Activated CD8-positive, alpha-beta memory T cell treated with anti-CD3 and anti-CD28 coated beads for 1 hour (primary cell): ENCODE results near the gene SELENOO.

Experiments
- DNase-seq, 2 donors: peaks; one replicate each; pipeline ENCODE4 v3.0.0-alpha.2; 2020; ENCODE audit warnings: low read depth in 1 of 2; ENCODE audit errors: extremely low read depth in 1 of 2

The SELENOO gene

GRCh38 chr22:50216055-50216683 is 15.4 kb downstream of the SELENOO start:
- DNase-seq = no peak

- no peak for DNase-seq
Measured at GRCh38 chr22:50216684-50217520, 16.1 kb downstream of the SELENOO start.

GRCh38 chr22:50217543-50218152 is 16.8 kb downstream of the SELENOO start:
- no peak for DNase-seq

GRCh38 chr22:50218153-50218995 is 17.6 kb downstream of the SELENOO start:
- no peak for DNase-seq

- DNase-seq = no peak
Measured at GRCh38 chr22:50218996-50219727, 18.4 kb downstream of the SELENOO start.

GRCh38 chr22:50219800-50220602 is 19.2 kb downstream of the SELENOO start:
- DNase-seq = no peak

GRCh38 chr22:50220603-50221409 is 20.0 kb downstream of the SELENOO start:
- no peak for DNase-seq

- no peak for DNase-seq
Measured at GRCh38 chr22:50221410-50222300, 20.8 kb downstream of the SELENOO start.

- no peak for DNase-seq
Measured at GRCh38 chr22:50222508-50222907, 21.7 kb downstream of the SELENOO start.

GRCh38 chr22:50224071-50224470 is 23.3 kb downstream of the SELENOO start:
- no peak for DNase-seq

- no peak for DNase-seq
Measured at GRCh38 chr22:50225200-50225969, 24.6 kb downstream of the SELENOO start.

- DNase-seq = no peak
Measured at GRCh38 chr22:50226063-50226874, 25.5 kb downstream of the SELENOO start.

- DNase-seq = no peak
Measured at GRCh38 chr22:50226875-50227165, 26.0 kb downstream of the SELENOO start.

- no peak for DNase-seq
Measured at GRCh38 chr22:50227579-50228215, 26.9 kb downstream of the SELENOO start.

GRCh38 chr22:50228366-50228765 is 27.6 kb downstream of the SELENOO start:
- DNase-seq = no peak

GRCh38 chr22:50229370-50229769 is 28.6 kb downstream of the SELENOO start:
- DNase-seq = no peak
